GM21786 (cell line): ENCODE results near the gene PROM1.

Experiments used
- ATAC-seq: cut with Tn5 transposase; IDR thresholded peaks from one replicate; pipeline ENCODE4 v1.9.1; 2021; ENCODE audit not compliant: unreplicated experiment

PROM1 gene

DNA sequence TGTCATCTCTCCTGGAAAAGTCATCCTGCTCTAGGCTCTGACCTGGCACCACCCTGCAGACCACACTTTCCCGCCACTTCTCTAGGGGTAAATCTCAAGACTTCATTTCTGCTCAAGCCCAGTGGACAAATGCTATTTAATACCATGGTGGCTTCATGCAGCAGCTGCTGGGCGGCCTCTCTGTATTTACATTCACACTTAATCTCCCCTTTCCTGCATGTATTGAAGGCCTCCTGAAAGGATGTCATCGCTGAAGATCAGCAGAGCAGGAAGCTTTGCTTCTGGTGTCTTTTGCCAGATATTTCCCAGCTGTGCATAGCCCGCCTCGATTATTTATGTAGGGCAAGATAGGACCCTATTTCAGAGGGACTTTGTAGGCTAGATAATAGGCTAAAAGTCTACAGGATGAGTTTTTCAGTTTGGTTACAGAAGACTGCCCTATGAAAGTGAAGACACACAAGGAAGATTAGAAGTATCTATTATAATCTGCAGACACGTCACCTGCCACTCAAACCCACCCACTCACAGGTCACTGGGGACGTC is 17.2 kb downstream of the PROM1 start:
- no peak for ATAC-seq

DNA sequence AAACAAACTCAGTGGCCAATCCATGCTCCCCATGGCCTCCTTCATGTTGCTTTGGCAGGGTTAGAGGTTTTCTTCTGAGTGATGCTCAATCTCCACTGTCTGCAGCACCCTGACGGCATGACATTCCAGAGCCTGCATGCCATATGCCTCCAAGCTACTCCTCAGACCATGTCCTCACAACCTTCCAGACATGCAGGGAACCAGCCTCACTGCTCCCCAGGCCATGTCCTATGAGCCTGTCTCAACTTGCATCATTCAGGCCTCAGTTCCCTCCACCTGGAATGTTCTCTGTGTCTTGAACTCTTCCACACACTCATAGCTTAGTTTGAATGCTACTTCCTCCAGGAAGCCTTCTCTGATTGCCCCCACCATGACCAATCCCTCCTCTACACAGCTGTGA is 18.8 kb downstream of the PROM1 start:
- ATAC-seq, result no peak

DNA sequence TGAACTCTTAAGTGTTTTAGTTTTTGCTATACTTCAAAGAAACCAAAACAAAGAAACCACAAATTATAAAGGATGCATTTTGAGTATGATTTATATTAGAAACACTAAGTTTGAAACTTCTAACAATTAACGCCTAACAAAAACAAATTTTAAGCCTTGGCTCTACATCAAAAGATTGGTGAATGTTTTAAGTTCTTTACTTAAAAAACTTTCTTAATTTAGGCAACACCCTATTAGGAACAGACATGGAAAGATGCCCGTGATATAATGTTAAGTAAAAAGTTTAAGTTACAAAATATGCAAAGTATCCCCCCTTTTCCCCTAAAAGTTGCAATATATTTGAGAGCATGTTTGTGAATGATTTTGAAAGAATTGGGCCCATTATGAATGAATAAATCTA is 21.2 kb downstream of the PROM1 start:
- ATAC-seq, result no peak

DNA sequence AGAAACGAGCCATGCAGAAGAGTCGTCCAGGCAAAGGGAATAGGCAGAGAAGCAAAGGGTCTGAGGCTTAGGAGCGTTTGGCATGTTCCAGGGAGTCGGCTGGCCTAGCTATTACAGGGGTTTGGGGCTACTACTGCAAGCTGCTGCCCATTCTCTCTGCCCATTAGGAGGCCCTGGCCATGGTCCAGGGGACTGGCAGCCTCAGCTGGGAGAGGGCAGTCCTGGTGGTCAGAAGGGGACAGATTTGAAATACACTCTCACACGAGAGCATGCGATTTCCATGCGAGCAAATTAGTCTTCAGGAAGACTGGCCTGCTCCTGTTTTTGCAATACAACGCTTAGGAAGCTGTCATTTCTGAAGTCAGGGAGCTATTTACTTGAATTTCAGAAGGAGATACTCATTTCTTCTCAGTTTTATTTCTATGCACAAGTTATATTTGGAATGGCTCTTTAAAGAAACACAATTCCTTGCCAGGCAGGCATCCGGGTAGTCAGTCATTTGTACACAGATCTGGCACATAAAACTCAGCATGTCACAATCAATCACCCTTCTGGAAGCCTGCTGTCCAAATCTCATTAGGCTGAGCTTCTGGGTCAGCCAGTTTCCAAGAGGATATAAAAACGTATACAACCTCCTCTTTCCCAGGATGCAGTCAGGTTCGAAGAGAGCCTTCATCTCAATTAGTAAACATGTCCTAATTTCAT is 27.0 kb downstream of the PROM1 start:
- no peak for ATAC-seq

DNA sequence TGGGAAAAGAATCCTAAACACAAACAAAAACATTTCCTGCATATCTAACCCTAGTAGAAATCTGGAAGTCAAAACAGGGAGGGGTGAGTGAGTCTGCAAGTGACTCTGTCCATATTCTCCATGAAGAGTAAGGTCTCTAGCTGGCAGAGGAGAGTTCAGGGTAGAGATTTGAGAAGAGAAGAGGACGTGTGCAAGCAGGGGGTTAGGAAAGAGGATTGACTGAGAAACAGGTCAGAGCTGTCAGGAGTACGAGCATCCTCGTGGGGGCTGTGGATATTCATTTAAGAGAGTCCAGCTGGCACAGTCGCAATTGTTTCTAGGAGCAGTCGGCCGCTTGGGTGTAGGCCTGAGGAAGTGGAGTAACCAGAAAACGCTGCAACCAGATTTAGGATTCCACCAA is 27.9 kb downstream of the PROM1 start:
- no peak for ATAC-seq

DNA sequence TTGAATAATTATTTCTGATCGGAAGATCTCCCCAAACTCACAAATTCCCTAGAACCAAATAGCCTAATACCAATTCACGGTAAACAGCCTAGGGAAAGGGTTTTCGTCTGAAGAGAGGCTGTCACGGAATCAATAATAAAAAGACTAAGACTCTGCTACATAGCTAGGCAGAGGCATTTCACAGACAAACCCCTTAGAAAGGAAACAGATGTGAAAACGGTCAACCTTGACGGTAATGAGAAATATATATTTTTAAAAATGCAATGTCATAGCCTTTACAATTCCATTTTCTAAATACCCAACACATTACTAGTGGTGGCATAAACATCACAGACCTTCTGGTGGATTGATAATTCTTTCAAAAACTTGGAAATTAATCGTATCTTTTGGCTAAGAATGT is 28.4 kb downstream of the PROM1 start:
- ATAC-seq, result no peak

DNA sequence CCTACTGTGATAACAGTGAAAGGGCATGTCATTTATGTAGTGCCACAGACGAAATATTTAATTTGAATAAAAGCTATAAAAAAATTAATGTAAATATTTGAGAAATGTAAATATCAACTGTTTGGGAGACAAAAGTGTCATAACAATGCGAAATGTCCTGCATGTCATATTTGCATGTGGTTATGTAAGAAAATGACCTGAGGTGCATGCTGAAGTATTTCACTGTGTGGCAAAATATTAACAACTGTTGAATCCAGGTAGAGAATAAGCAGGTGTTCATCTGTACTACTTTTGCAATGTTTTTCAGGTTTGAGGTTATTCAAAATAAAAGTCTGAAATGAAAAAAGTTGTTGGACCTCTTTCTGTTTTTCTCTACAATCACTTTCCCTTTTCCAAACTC is 30.9 kb downstream of the PROM1 start:
- ATAC-seq, result no peak

DNA sequence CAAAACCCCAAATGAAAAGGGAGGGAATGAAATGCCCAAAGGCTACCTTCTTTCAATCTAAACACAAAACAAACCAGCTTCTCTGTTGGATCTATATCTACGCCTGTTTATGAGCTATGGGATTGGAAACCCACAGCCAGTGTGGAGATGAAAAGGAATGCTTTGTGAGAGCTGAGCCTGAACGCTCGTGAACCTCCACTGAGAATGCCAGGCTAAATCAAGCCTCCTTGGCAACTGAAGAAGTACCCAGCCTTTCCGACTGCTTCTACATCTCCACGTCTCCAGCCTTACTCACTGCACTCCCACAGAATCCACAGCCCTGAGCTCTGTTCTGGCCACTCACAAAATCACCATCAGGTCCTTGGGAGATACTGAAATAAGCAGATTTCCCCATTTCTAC is 31.8 kb downstream of the PROM1 start:
- no peak for ATAC-seq

DNA sequence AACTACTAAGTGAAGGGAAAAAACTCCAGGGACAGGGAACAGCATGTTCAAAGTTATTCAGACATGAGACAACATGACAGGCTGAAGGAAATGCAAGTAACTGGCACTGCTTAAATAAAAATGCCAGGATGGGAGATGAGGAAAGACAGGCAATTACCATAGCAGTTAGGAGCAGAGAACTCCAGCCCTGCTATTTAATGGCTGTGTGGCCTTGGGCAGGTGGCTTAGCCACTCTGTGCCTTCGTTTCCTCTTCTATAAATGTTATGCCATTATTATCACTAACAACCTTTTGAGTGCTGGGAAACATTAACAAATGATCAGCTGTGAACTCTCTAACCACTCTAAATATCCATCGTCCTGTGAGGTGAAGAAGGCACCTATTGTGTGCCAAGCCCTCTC is 32.7 kb downstream of the PROM1 start:
- no peak for ATAC-seq

DNA sequence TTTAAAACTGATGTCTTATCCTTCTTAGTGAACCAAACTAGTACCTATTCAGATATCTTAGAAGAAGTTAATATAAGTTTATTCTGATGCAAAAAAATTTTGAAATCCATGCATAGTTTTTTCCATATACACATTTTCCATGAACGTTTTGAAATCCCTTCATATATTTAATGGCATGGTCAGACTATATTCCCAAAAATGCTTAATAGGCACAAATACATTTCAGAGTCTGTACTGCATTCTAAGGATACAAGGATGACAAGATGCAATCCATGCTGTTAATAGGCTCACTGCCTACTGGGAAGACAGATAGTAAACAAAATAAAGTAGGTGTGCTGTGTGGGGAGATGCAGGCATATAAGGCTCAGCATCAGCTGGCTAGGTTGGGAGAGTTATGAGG is 33.2 kb downstream of the PROM1 start:
- no peak for ATAC-seq

DNA sequence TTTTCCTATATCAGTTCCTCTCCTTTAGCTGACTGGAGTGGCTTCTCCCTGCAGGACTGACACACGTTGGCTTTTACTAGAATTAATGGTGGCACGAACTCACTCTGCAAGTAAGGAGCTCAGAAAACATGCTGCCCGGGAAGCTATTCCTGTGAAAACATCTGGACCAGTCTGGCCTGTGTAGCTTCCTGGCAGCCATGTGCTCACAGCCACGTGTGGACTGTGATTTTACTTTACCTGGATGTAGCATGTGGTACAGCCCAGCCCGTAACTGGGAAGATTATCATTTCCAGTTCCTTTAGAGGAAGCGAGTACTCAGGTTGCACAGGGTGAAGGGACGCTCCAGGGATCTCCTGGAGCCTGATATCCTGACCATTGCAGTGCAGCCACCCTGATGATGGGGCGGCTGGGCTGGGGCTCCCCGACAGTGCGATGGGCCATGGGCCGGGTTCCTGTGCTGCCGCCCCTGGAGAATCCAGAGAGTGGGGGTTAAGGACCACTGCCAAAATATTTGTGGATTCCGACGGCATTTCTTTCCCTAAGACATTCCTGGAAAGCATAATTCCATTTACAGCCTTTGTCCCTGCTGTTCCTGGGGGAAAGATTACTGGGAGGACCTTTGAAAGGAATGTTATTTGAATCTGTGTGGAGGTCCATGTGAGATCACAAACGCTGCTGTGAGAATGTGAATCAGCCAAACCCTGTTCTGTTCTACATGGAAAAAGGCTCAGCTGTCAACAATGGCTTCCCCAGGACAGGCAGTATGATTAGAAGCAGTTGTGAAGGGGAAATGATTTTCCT is 35.0 kb downstream of the PROM1 start:
- ATAC-seq, result no peak

DNA sequence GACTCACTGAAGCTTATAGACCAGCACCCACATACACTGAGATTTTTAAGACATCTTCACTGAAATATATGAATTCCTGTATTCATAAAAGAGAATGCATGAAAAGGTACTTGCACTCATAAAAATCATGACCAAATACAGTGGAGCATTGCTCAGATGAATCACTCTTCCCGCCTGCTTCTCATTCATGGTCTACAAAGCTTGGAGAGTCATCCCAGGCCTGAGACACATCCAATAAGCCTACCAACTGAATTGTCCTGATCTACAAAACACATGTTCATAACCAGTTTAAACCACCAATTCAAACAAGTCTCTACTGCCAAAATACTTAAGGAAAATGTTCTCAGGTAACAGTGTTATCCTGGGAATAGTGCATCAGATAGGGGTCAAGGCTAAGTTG is 38.1 kb downstream of the PROM1 start:
- no peak for ATAC-seq

DNA sequence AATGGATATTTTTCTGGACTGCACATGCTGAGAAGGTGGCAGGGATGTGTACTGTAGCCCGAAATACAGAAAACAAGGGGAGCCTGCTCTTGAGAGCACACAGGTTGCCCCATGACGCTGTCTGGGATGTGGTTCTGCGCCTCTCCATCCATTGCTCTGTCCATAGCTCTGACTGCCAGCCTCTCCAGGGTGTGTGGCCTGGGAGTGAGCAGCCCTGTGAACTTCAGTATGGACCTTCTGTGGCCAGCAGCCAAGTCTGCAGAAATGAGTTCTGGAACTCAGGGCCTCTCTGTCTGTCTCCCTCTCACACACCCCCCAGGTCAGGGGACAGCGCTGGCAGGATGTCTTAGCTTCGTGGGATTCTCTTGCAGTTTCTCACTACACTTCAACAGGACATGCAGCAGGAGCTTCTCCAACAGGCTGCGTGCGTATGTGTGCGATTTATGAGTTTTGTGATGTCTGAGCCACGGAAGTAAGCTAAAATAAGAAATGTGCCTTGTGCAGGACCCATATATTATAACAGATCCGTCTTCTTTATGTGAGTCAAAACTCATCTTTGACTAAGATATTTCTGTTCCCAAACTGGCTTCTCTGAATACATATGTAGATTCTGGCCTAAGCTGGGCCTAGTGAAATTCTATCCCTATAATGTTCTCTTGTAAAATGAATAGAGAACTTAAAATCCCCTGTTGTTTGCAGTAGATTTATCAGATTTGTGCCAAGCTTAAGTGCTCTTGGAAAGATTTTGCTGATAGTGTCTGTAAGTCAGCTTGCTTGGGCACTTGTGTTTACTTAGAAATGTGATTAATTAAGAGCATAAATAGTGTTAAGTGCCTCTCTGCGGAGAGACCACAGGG is 40.0 kb downstream of the PROM1 start:
- no peak for ATAC-seq

DNA sequence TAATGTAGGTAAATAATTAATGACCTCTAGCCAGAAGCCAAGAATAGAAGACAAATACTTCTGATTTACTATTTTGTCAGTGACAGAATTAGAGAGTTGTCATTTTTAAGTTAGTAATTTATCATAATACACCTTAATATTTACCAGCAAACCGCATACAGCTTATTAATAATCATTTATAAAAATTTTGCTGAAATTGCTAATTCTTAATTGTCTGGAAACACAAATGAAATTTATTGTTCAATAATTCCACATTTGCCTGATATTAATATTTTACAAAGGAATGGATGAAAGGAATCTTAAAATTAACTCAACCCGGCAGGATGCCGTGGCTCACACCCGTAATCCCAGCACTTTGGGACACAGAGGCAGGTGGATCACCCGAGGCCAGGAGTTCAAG is 44.7 kb downstream of the PROM1 start:
- ATAC-seq, result no peak

DNA sequence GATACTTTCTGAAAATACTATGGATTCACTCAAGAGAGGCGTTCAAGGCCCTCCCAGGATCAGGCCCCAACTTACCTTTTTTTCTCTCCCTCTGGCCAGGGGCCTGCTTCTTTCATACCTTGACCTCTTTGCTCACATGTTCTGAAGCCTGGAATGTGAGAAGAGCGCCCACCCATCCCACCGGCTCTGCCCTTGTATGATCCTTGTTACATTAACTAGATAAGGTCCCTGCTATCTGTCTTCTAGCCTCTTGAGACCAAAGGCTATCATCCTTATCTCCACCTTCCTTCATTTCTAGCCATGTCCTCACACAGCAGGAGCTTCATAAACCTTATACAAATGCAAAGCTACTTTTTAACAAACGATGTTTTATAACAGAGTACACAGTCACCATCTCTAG is 45.9 kb downstream of the PROM1 start:
- ATAC-seq, result no peak

DNA sequence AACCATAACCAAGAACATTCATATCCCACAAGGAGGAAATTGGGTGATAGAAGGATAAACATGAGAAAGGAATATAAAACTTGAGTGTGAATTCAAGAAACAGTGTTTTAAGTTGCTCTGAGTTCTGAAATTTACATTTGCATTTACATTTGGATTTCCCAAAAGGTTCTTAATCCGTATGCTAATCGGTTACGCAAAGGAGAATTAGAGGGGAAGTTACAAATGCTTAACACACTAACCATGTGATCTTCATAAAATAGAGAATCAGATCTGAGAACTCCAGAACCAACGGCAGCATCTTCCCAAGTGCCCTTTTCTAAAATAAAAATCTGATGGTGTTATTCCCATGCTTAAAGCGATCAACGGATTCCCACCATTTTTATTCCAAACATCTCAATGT is 48.0 kb downstream of the PROM1 start:
- ATAC-seq, result no peak

DNA sequence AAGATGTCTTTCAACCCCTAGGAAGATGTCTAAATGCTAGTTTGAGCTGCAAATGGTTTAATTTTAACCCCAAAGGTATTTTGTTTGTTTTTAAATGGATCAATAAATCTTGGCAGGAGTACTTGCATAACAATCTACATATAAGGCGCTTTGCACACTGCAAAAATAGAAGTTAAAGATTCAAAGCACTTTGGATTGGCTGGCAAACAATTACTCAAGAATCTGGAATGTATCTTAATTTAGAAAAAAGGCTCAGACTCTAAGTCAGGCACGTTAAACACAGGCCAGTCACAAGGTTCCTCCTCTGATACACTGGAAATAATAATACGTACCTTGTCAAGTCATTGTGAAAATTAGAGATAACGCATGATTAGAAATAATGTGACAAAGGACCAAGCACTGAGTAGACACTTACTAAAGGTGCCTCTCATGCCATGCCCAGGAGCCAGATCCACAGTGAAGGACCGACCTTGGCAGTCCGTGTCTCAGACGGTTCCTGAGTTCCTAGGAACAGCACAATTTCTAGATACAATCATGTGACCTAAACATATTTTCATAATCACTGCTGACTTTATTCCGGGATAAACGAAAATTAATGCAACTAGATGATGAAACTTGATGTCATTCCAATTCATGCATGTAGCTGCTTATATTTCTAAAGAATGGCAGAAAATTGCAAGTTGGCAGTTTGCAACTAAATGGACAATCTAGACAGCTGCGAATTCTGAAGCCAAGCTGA is 49.6 kb downstream of the PROM1 start:
- no peak for ATAC-seq

DNA sequence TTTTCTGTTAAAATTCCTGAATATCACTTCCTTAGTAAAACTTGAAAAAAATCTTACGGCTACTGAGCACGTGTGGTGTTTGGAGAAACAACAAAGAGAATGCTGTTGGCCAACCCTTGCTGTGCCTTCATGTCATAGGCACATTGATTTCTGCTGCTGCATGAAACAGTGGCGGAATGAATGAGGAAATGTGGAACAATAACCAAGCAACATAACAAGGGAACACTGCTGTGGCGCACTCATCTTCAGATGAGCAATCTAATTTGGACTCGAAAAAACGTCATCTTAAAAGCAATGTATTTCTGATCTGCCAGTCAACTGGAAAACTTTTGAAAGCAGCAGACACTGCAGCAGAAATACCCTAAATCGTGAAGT is 51.4 kb downstream of the PROM1 start:
- ATAC-seq, result no peak

DNA sequence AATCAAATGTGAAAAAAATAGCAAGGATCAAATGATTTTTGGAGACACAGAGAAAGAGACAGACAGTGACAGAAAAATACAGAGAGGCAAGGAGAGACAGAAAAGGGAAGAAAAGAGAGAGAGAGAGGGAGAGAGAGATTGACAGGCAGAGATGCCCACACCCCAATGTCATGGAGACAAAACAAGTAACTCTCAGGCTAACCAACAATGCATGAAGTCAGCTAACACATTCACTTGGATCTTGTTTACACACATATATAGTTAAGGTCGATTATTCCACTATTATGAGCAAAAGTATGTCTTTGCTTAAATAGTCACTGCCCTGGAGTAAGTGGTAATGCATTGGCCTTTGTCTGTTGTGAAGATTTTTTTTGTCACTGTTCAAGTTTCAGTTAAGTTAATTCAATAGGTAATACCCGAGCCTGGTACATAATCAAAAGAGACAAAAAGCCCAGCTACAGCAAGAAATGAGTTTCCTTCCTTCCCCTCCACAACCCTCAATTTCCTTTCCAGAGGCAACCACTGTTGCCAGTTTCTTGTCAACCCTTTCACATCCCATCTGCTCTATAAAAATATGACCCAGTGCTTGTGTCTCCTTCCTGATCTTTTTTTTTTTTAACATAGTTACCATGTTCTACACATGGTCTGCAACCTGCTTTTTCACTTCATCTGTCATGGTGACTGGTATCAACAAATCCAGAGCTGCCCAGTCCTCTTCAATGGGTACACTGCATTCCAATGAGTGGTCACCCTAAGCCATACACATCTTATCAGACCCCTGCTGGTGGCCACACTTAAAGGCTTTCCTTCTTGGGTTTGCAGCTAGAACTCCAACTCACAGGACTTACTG is 52.1 kb downstream of the PROM1 start:
- ATAC-seq, result no peak

DNA sequence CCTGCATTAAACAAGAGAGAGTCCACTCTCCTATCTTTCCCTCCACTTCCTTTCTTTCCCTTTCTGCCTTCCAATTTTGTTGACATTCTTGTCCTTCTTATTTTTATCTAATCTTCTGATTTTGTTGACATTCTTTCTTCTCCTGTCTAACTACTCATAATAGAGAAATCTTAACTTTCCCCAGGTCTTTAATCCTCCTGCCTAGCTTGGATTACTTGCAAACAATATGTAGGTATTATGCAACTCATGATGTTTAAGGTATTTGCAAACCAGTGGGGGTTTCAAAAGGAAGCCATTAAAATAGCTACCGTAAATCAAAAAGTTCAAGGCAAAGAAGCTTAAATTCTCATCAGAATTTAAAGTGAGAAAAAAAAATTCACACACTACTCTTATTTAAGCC is 53.9 kb downstream of the PROM1 start:
- no peak for ATAC-seq
